ENCODE data around the gene HOXB3.

Gene HOXB3

GRCh38 chr17:48553826-48554225 is 36.2 kb downstream of the HOXB3 start:
- DNase-seq = no peak

- no peak for DNase-seq
Measured at GRCh38 chr17:48553190-48553547, 36.9 kb downstream of the HOXB3 start.

- no peak for DNase-seq
Measured at GRCh38 chr17:48552466-48553189, 37.4 kb downstream of the HOXB3 start.

- DNase-seq = no peak
Measured at GRCh38 chr17:48551596-48552465, 38.2 kb downstream of the HOXB3 start.

DNA sequence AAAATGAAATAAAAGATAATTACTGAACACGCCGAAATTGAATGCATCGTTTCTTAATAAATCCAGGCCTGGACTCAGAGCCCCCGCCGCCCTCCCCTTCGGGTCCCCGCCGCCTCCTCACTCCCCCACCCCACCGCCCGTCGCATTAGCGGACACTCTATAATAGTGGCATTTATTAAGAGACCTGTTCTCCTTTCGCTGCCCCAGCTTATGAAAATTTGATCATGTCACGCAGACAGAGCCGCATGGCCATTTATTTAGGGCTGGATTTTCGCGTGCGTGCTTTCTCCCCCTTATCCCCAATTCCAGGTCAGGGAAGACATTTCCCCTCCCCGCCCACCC is 38.9 kb downstream of the HOXB3 start:
- DNase-seq = no peak

GRCh38 chr17:48550502-48551213 is 39.4 kb downstream of the HOXB3 start:
- DNase-seq = no peak

DNA sequence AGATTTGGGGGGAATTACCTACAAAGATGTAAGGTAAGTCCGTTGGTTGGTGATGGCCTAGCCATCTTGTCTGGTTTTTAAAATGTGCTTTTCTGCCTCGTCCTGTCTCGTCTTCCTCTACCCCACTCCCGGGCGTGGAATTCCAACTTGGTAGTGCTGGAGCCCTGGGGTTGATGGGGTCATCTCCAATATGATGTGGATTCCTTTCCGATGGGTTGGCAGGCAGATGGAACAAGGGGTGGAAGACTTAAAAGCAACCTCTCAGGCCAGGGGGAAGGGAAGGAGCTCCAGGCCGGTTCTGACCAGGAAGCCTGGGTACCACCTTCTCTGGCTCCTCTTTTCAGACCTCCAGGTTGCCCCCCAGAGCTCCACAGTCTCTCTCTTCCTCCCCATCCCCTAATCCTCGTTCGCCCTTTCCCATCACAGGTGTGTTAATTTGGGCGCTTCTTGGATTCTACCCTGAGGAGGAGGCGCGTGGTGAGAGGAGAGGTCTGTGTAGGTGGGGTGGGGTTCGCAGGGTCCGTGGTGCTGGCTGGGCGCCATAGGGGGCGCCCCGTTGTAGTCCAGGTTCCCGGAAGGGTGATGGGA is 40.0 kb downstream of the HOXB3 start:
- DNase-seq = no peak

- no peak for DNase-seq
Measured at GRCh38 chr17:48549281-48549630, 40.8 kb downstream of the HOXB3 start.

DNA sequence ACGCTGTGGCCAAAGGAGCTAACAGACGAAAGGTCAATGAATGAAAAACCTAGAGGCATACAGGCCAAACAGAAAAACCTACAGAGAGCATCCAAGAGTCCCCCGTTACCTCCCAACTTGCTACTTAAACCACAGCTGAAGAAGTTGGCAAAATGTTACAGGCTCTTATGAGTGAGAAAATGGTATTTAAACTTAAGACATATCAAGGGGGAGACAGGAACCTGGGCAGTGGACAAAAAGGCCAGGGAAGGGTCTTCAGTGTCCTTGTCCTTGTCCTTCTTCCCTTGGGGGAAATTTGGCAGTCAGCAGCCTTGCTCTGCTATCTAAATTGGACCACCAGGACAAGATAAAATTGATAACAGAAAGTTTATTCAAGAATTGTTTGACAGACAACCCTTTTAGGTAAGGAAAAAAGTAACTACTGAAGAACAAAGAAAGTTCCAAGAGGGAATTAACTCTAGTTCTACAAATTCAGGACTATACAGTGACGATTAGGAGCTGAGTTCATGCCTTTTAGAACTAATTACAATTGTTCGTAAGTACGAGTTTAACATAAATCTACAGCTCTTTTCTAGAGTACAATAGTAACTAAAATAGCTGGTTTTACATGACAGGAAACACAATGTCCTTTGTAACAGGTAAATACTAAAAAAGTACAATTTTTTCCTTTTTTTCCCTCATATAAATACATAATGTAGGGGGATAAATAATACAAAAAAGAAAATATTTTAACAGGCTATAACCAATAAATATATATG is 41.3 kb downstream of the HOXB3 start:
- DNase-seq = no peak

GRCh38 chr17:48547808-48548522 is 42.1 kb downstream of the HOXB3 start:
- no peak for DNase-seq

GRCh38 chr17:48546924-48547807 is 42.9 kb downstream of the HOXB3 start:
- no peak for DNase-seq

- no peak for DNase-seq
Measured at GRCh38 chr17:48546137-48546923, 43.7 kb downstream of the HOXB3 start.

DNA sequence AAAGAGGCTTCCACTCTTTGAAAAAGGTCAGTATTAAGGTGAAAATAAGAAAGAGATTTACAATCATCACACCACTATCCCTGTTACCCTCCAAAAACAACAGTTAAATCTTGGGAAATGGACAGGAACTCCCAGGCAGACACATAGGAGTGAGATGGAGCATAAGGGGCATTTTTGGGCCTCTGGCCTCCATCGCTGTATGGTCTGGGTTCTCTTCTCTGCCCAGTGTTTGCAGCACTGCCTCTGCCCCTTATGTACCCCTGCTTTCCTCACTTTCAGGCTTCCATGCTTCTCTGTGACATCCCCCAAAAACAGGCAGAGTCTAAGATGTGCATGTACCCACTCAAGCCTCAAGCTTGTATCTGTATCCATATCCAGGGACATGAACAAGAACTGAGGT is 44.5 kb downstream of the HOXB3 start:
- no peak for DNase-seq

DNA sequence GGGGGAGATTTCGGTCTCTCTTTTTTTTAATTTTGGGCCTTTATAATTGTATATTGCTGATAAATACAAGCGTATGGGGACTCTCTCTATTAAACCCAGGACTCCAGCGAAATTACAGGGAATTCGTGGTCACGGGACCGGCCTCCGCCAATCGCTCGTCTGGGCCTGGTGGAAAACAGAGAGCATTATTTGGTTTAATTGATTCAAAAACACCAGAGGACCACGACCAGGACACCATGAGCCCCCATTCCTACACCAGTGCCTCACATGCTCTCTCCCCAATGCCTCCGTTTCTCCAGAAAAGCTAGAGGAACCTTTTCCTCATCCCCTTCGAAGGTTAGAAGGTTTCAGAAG is 45.0 kb downstream of the HOXB3 start, which contains the start of gene HOXB2:
HOXB2 (minus strand) TSS at position 88 of the 354 bp plus-strand sequence. CDS start 198 bp downstream, outside the sequence.
- no peak for DNase-seq

GRCh38 chr17:48544349-48545021 is 45.6 kb downstream of the HOXB3 start:
- DNase-seq = no peak

DNA sequence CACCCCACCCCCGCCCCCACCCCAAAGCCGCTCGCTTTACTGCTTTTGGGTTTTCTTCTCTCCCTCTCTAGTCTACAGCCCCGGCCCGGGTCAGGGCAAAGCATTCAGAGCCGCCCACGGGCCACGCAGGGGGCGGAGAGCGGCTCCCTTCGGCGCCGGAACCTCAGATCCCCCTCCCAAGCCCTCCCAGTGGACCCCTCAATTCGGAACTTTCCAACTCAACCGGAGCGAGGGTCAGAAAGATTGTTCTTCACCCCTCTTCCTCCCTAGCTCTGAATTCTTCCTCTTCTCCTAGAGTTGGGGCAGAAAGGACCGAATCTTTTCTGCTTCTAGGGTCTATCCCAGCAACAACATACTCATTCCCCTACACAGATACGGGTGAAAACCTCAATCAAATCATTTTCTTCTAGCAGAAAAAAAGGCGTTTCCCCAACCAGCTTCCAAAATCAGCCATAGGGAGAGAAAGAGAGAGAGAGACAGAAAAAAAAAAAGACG is 46.1 kb downstream of the HOXB3 start:
- DNase-seq = no peak

DNA sequence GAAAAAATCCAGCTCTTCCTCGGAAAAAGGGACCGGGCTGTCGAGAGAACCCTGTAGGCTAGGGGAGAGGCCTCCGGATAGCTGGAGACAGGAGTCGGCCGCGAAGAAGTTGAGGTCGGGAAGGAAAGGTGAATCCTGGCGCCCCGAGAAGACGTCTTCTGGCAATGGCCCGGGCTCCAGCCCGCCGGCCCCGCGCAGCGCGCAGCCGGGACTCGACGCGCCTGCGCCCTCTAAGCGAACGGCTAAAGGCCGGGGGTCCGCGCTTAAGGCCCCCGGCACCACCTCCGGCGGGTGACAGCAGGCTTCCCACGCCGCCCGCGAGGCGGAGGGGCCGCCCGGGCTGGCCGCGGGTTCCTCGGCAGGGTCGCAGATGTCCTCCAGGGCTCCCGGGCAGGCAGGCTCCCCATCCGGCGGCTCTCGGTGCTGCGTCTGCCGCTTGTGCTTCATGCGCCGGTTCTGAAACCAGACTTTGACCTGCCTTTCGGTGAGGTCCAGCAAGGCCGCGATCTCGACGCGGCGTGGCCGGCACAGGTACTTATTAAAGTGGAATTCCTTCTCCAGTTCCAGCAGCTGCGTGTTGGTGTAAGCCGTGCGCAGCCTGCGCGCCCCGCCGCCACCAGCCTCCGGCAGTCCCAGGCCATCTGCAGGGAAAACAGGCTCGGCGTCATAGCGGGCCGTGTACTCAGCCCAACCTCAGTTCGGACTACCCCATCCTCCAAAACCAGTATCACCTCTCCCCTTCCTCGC is 46.8 kb downstream of the HOXB3 start:
- DNase-seq = no peak

GRCh38 chr17:48542698-48543106 is 47.3 kb downstream of the HOXB3 start:
- no peak for DNase-seq
